OCI-LY7 (cell line): ENCODE data around the gene FHIT.

Source experiments
- EZH2phosphoT487 ChIP-seq: fragments of 200-600 bp; sonication (generic); IDR thresholded peaks from 2 replicates; pipeline ENCODE4 v1.6.1; 2018; ENCODE audit warnings: low read depth, borderline replicate concordance, mild to moderate bottlenecking, mixed run types, antibody characterized with exemption, low read length, moderate library complexity, mixed read lengths
- TF ChIP-seq, protein P1 (sequence below): fragments of 200-600 bp; sonication (generic); conservative IDR thresholded peaks from 2 replicates; pipeline ENCODE4 v1.5.1; 2014; ENCODE audit warnings: mild to moderate bottlenecking, antibody characterized with exemption, low read length, moderate library complexity, mixed read lengths

DNA sequence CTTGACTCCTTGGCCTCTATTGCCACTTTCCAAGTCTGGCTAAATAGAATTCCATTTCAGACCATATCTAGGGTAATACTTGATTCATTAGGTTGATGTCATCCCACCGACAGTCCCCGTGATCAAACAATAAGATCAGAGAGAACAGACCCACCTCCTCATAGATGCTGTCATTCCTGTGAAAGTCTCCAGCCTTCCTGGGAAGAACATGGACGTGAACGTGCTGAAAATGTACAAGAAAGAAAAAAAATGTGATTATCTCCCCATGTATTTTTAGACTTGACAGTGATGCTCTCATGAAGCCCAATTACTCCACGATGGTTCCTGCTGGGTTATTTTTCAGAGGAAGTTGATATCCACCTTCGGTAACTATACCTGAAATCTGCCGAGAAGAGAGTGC is 1329.1 kb downstream of the FHIT start:
- TF ChIP-seq, protein P1, sequence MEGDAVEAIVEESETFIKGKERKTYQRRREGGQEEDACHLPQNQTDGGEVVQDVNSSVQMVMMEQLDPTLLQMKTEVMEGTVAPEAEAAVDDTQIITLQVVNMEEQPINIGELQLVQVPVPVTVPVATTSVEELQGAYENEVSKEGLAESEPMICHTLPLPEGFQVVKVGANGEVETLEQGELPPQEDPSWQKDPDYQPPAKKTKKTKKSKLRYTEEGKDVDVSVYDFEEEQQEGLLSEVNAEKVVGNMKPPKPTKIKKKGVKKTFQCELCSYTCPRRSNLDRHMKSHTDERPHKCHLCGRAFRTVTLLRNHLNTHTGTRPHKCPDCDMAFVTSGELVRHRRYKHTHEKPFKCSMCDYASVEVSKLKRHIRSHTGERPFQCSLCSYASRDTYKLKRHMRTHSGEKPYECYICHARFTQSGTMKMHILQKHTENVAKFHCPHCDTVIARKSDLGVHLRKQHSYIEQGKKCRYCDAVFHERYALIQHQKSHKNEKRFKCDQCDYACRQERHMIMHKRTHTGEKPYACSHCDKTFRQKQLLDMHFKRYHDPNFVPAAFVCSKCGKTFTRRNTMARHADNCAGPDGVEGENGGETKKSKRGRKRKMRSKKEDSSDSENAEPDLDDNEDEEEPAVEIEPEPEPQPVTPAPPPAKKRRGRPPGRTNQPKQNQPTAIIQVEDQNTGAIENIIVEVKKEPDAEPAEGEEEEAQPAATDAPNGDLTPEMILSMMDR, result no peak
- TF ChIP-seq EZH2phosphoT487, result no peak
